Keratinocyte (primary cell): ENCODE measurements around the gene CHST8. TPM values are rescaled to one million over a fixed set of nuclear protein-coding genes. Genes with fewer than 3 reads are reported as not detected.

ENCODE experiments used
- DNase-seq: peaks from one replicate; pipeline ENCODE4 v3.0.0-alpha.2; 2011; ENCODE audit warnings: low read depth, missing footprints, low spot score
- FAIRE-seq: peaks from 2 replicates; lab custom pipeline; 2011; peaks lifted over from hg19 to GRCh38; lab: Jason Lieb, UNC
- H2AFZ ChIP-seq: 2 replicates; pipeline ENCODE4 v1.6.0; 2012; ENCODE audit warnings: low read length, control low read depth, inconsistent platforms; ENCODE audit not compliant: control insufficient read depth
- H3K27ac ChIP-seq: 2 replicates; pipeline ENCODE4 v1.5.1; 2011; ENCODE audit warnings: low read length; ENCODE audit not compliant: control insufficient read depth, insufficient read depth
- H3K27me3 ChIP-seq: 3 replicates; pipeline ENCODE4 v1.6.0; 2011; ENCODE audit warnings: low read length; ENCODE audit not compliant: control insufficient read depth, insufficient read depth; ENCODE audit errors: extremely low read depth
- H3K36me3 ChIP-seq, 2 experiments: 2 replicates in 1 of 2; 3 replicates in 1 of 2; pipeline ENCODE4 v1.5.1; 2011; ENCODE audit warnings: low read length in 2 of 2, mild to moderate bottlenecking in 1 of 2; ENCODE audit not compliant: control insufficient read depth in 2 of 2, insufficient read depth in 2 of 2; ENCODE audit errors: extremely low read depth in 1 of 2
- H3K4me1 ChIP-seq: 3 replicates; pipeline ENCODE4 v1.5.1; 2011; ENCODE audit warnings: low read length; ENCODE audit not compliant: control insufficient read depth, insufficient read depth; ENCODE audit errors: extremely low read depth
- H3K4me2 ChIP-seq: 3 replicates; pipeline ENCODE4 v1.6.0; 2011; ENCODE audit warnings: low read depth, low read length; ENCODE audit not compliant: control insufficient read depth, insufficient read depth; ENCODE audit errors: extremely low read depth
- H3K4me3 ChIP-seq, 3 experiments: fragments of 200-600 bp in 1 of 3; sonication (generic) in 1 of 3; 2 replicates in 2 of 3; 3 replicates in 1 of 3; pipeline ENCODE4 v1.5.1; 2011 to 2016; ENCODE audit warnings: low read length in 3 of 3, mild to moderate bottlenecking in 3 of 3, control low read depth in 2 of 3, inconsistent platforms in 1 of 3, low read depth in 1 of 3, mixed read lengths in 1 of 3, mixed run types in 1 of 3, moderate library complexity in 1 of 3; ENCODE audit not compliant: control insufficient read depth in 2 of 3, insufficient read depth in 2 of 3; ENCODE audit errors: extremely low read depth in 1 of 3
- H3K79me2 ChIP-seq: 2 replicates; pipeline ENCODE4 v1.6.0; 2012; ENCODE audit warnings: low read length; ENCODE audit not compliant: control insufficient read depth, insufficient read depth
- H3K9ac ChIP-seq: 3 replicates; pipeline ENCODE4 v1.6.0; 2011; ENCODE audit warnings: low read length; ENCODE audit not compliant: control insufficient read depth, insufficient read depth; ENCODE audit errors: extremely low read depth
- H3K9me1 ChIP-seq: 3 replicates; pipeline ENCODE4 v1.6.0; 2011; ENCODE audit warnings: low read length; ENCODE audit not compliant: control insufficient read depth, insufficient read depth; ENCODE audit errors: extremely low read depth
- H3K9me3 ChIP-seq: 2 replicates; pipeline ENCODE4 v1.5.1; 2012; ENCODE audit warnings: low read depth, low read length; ENCODE audit not compliant: control insufficient read depth
- H4K20me1 ChIP-seq: 3 replicates; pipeline ENCODE4 v1.6.0; 2011; ENCODE audit warnings: low read length; ENCODE audit not compliant: control insufficient read depth, insufficient read depth; ENCODE audit errors: extremely low read depth
- EZH2 ChIP-seq: IDR thresholded peaks from one replicate; pipeline ENCODE4 v1.6.1; 2012; ENCODE audit warnings: inconsistent platforms, mild to moderate bottlenecking, low read length, moderate library complexity
- dilution Hi-C: fragments of 300-500 bp; cut with MboI; formaldehyde crosslinking; loops from one replicate; pipeline ENCODE4 v1.7.0; 2020; ENCODE audit warnings: low sequenced_read_pairs; ENCODE audit not compliant: extremely low pct_ligation_motif_present
- polyA plus RNA-seq, 5 experiments: library from polyadenylated mRNA; depleted of rRNA in 3 of 5; stranded (reverse) in 3 of 5; stranded (forward) in 1 of 5; unstranded in 1 of 5; fragments of >200 nt; gene quantifications; 1 replicate in 1 of 5; 2 replicates in 3 of 5; 3 replicates in 1 of 5; pipeline versions ENCODE4 v1.2.1 to v1.2.3, GENCODE V29; 2011 to 2012; ENCODE audit warnings: missing spikeins in 2 of 5, low read depth in 1 of 5, low replicate concordance in 1 of 5
- TF ChIP-seq, protein P1 (sequence below), 3 experiments: IDR thresholded peaks in 1 of 3; conservative IDR thresholded peaks in 1 of 3; optimal IDR thresholded peaks in 1 of 3; 2 replicates in 2 of 3; 3 replicates in 1 of 3; pipeline versions ENCODE3 to v1.5.1; 2011; ENCODE audit warnings: low read length in 3 of 3, mild to moderate bottlenecking in 3 of 3, moderate library complexity in 2 of 3, control low read depth in 1 of 3, inconsistent platforms in 1 of 3; ENCODE audit not compliant: insufficient read depth in 2 of 3; ENCODE audit errors: extremely low read depth in 1 of 3

The CHST8 gene
- polyA plus RNA-seq, 1 donor (not counting 4 experiments of a cell fraction or from before 2014, with no cell fraction given), result not detected

DNA sequence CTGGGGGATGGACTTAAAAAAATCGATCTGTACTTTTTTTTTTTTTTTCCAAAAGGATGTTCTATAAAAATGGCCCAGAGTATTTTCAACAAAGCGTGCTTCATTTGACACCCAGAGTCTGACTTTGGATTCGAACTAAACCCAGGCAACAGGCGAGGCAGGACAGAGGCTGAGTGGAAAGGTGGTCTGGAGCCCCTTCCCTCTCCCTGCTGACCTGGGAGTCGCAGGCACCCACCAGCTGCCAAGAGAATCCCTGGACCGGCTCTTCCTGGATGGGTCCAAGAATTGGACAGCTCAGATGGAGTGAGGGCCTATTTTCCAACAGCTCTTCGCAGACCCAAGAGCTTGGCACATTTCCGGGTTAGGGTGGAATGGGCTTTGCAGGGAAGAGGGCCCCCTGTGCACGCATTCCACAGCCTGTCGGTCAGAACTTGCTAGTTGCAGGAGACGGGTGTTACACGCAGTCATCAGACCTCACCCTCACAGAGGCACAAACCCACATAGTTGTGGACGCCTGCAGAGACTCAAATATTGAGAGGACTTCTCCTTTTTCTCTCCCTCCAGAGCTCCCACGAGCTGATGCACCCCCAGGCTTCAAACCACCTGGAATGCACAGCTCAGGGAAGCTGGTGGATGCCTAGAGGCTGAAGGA is 190.1 kb downstream of the CHST8 start:
- H2AFZ ChIP-seq, result no peak overlapping the region
- H3K4me2 ChIP-seq, result no peak overlapping the region
- H3K9me3 ChIP-seq, result no peaks in the 10 kb centered on the region
- H3K36me3 ChIP-seq, result peaks cover 7 to 28% of the 10 kb centered on the region in 2 experiments
- H3K4me3 ChIP-seq, result no peak overlapping the region
- no peak overlapping the region for H3K27ac ChIP-seq
- H4K20me1 ChIP-seq, result no peaks in the 10 kb centered on the region
- H3K27me3 ChIP-seq, result no peaks in the 10 kb centered on the region
- dilution Hi-C loops, result no loop called here
- no peak overlapping the region for H3K9ac ChIP-seq
- H3K9me1 ChIP-seq, result no peaks in the 10 kb centered on the region
- H3K4me1 ChIP-seq, result peaks cover 4% of the 10 kb centered on the region
- TF ChIP-seq, protein P1, sequence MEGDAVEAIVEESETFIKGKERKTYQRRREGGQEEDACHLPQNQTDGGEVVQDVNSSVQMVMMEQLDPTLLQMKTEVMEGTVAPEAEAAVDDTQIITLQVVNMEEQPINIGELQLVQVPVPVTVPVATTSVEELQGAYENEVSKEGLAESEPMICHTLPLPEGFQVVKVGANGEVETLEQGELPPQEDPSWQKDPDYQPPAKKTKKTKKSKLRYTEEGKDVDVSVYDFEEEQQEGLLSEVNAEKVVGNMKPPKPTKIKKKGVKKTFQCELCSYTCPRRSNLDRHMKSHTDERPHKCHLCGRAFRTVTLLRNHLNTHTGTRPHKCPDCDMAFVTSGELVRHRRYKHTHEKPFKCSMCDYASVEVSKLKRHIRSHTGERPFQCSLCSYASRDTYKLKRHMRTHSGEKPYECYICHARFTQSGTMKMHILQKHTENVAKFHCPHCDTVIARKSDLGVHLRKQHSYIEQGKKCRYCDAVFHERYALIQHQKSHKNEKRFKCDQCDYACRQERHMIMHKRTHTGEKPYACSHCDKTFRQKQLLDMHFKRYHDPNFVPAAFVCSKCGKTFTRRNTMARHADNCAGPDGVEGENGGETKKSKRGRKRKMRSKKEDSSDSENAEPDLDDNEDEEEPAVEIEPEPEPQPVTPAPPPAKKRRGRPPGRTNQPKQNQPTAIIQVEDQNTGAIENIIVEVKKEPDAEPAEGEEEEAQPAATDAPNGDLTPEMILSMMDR (optimal IDR thresholded peaks at IDR 0.05 in 1 of 3, IDR thresholded peaks at IDR 0.05 in 1 of 3, conservative IDR thresholded peaks at IDR 0.05 in 1 of 3; ENCODE audit: extremely low read depth in 1 of 3, insufficient read depth in 2 of 3, low read length in 3 of 3), result no peak
- no peak for TF ChIP-seq EZH2
- FAIRE-seq (no peak), DNase-seq (no peak)
- H3K79me2 ChIP-seq, result no peaks in the 10 kb centered on the region

DNA sequence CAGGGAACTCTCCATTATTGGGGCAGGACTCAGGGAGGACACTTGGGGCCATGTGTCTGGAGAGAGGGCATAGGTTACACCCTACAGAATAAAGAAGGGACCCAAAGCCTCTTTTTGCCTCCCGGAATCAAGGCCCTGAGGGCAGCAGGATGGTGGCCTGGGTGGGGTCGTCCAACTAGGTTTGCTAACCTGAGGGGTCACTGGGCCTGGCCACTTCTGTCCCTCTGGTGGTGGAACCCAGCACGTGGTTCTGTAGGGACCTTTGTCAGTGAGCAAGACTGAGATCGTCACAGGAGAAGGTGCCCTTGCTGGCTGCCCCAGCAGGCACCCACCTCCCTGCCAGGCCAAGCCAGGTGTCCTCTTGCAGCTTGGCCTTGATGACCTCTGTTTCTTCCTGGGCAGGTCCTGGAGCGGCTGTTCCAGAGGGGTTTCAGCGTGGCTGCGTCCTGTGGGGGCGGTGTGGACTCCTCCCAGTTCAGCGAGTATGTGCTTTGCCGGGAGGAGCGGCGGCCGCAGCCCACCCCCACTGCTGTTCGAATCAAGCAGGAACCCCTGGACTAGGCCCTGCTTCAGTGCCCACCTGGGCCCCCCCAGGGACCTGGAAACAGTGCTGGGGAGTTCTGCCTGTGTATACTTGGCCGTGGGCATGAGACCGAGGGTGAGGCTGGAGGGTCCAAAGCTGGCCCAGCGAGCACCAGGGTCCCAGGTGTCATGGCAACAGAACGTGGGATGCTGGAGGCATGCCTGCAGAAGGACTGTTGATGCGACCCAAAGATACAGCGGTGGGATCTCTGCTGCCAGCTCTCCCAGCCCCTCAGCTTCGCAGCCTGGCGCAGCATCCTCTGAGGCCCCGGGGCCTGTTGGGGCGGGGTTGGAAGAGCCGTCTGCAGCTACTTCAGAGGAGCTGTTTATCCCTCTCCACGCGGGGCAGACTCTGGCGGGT is 190.9 kb downstream of the CHST8 start:
- dilution Hi-C loops, result no loop called here
- no peak for FAIRE-seq
- H3K79me2 ChIP-seq, result no peaks in the 10 kb centered on the region
- no peak overlapping the region for H2AFZ ChIP-seq
- no peaks in the 10 kb centered on the region for H4K20me1 ChIP-seq
- no peaks in the 10 kb centered on the region for H3K9me3 ChIP-seq
- H3K9me1 ChIP-seq, result no peaks in the 10 kb centered on the region
- H3K36me3 ChIP-seq, result peaks cover 7 to 28% of the 10 kb centered on the region in 2 experiments
- no peak overlapping the region for H3K27ac ChIP-seq
- H3K4me1 ChIP-seq, result peaks cover 4% of the 10 kb centered on the region
- H3K4me2 ChIP-seq, result no peak overlapping the region
- H3K27me3 ChIP-seq, result no peaks in the 10 kb centered on the region
- TF ChIP-seq, protein P1 (optimal IDR thresholded peaks at IDR 0.05 in 1 of 3, IDR thresholded peaks at IDR 0.05 in 1 of 3, conservative IDR thresholded peaks at IDR 0.05 in 1 of 3; ENCODE audit: extremely low read depth in 1 of 3, insufficient read depth in 2 of 3, low read length in 3 of 3), result no peak
- TF ChIP-seq EZH2, result no peak
- no peak for DNase-seq
- H3K9ac ChIP-seq, result no peak overlapping the region
- H3K4me3 ChIP-seq, result no peak overlapping the region
